SH-SY5Y (cell line): Measurements from ENCODE around the gene VPS52.

ENCODE experiments used
- GATA2 ChIP-seq: IDR thresholded peaks from 2 replicates; pipeline ENCODE4 v1.6.1; 2011; ENCODE audit warnings: mild to moderate bottlenecking, low read depth, low read length
- GATA3 ChIP-seq: IDR thresholded peaks from 2 replicates; pipeline ENCODE4 v1.6.1; 2011; ENCODE audit warnings: low read depth, mild to moderate bottlenecking, low read length, moderate library complexity

DNA sequence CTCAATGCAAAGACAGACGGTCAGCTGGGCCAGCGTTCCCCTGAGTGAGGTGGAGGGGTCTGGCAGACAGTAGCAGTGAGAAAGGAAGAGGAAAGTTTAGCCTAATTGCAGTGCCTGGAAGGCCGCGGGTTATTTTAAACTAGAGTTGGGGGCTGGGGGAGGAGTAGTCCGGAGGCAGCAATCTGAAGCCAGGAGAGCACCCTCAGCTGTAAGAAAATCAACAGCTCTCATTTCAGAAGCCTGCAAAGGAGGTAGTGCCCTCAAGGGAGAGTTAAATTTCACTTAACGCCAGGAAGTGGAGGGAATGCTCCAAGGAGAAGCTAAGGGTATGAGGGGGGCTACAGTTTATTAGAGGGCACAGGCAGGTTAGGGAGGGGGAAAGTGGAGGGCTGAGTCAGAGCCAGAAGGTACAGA lies 36.4 kb downstream of the VPS52 start:
- TF ChIP-seq GATA2 (no peak), GATA3 (no peak)
